Left cardiac atrium (tissue), 4 donors: ENCODE data around the gene PHKG1. TPM values are rescaled to one million over a fixed set of nuclear protein-coding genes. Genes with fewer than 3 reads are reported as not detected.
"Not testable (repeated sequence)": the region's sequence is repeated elsewhere in the genome, so short reads cannot be mapped to it uniquely, and the experiment has no call there.

ENCODE experiments used
- ATAC-seq, 2 donors: fragments of 200-7000 bp; cut with Tn5 transposase; one replicate each; pipeline ENCODE4 v1.9.1; 2020; ENCODE audit warnings: mild to moderate bottlenecking in 2 of 2, moderate library complexity in 2 of 2
- DNase-seq: peaks from one replicate; pipeline ENCODE4 v3.0.0-alpha.2; 2020
- intact Hi-C, 2 donors: fragments of 100-400 bp; cut with DNase I; formaldehyde crosslinking; loops; one replicate each; pipeline versions ENCODE4 v1.14.1 to v1.15.1; 2022 to 2023
- total RNA-seq, 2 donors: library from RNA; stranded (reverse); fragmentation: NEBNext Ultra II Directional; extraction: Animal tissue kit (Norgen Biotek cat#: 25700); gene quantifications; one replicate each; pipeline ENCODE4 v1.2.1, GENCODE V29; 2021
- donor health status: DM: no; HTN: yes; CAD: no.
- donor health status: DM: no; HTN: yes; CAD: no; lungs with severe emphysema.
- donor health status: DM: yes; HTN: yes; CAD: no.
- donor health status: Dilated cardiomyopathy.

PHKG1 gene
- total RNA-seq, 2 donors from 2014 or later: 21.9 to 25.3 TPM

DNA sequence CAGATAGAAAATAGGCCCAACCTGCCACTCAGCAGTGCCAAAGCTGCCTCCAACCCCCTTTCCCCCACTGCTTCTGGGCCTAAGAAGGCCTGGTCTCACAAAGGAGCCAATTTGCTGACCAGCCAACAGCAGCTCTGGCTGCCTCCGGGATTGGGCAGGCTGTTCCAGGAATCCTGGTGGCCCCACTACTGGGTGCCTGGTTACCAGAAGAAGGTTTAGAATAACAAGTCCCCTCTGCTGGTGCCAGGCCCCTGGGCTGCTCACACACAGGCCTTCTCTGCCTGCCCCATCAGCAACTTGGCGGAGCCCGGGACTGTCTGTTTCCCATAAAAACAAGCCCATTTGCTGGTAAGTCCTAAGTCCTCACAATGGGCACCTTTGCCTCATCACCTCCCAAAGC, 1.2 kb downstream of the PHKG1 start:
- intact Hi-C loops: no loop called here
- peak; percentile 70 for DNase-seq

GRCh38 chr7:56087445-56087844, 5.3 kb downstream of the PHKG1 start:
- no peak for ATAC-seq
- DNase-seq: no peak
- intact Hi-C loops: no loop called here

More for the DNA sequence above, 1.2 kb downstream of the PHKG1 start:
- peak; percentile 63 to 79 for ATAC-seq

DNA sequence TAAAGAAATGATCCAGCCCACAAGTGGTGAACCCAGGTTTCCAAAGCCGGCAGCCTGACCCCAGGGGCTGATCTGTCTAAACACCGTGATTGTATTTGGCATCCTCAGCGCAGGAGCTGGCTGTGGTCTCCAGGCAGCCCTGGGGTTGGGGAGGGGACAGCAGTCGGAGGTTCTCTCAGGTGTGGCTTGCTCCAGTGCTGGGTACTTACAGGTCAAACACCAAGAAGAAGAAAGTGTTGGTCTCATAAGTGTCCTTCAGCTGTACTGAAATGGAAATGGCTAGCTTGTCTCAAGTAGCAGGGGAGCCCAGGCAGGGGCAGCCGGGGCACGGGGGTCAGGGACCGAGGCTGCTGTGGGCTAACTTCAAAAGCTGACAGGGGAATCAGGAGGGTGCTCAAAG, 6.0 kb downstream of the PHKG1 start:
- intact Hi-C loops: no loop called here
- DNase-seq: no peak
- ATAC-seq: no peak

DNA sequence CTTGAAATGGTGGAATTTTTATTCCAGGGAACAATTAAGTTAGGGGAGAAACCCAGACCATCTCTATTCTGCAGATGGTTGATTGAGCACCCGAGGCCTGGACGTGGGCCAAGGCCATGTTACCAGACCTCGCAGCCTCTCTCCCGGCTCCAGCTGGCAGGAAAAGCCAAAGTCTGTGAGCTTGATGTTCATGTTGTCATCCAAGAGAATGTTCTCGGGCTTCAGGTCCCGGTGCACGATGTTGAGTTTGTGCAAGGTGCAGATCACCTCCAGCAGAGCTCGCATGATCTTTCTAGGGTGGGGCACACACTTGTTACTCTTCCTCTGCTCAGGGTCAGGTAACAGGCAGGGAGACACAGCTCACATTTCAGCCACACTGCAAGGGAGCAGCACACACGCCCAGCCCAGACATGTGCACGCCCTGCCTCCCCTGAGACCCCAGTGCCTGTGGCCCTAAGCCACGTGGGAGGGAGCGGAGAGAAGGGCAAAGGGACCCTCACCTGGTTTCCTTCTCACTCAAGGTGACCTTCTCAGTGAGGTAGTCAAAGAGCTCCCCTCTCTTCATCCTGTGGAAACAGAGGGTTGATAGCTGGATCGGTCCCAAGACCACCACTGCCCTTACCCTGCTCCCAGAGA, 9.5 kb downstream of the PHKG1 start:
- DNase-seq (peak; percentile 53), ATAC-seq (peak in 1 of 2 donors; percentile 27)
- intact Hi-C loops: no loop called here

DNA sequence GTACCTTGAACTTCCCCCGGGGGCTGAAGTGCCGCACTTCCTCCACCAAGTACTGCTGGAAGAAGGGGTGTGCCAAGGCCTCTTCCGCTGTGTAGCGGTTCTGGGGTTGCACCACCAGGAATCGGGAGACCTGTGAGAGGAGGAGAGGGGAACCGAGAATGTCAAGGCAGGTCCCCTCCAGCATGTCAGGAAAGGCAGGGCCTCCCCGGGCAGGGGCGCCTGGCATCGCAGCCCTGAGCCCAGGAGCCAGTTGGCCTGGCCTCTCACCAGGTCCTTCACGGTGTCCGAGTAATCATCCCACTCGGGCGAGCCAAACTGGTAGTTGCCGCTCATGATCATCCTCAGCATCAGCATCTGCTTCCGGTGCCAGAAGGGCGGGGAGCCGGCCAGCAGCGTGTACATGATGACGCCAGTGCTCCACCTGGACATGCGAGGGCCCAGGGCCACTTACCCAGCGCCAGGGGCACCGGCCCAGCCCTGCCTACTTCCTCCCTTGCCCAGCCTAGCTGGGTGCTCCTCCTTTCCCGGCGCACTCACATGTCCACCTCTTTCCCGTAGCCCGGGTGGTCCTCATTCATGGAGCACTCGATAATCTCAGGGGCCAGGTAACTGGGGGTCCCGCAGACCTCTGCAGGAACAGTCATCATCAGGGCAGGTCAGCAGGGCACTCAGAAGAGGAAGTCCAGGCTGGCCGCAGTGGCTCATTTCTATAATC, 11.0 kb downstream of the PHKG1 start:
- intact Hi-C loops: no loop called here
- no peak for ATAC-seq
- no peak for DNase-seq

GRCh38 chr7:56080726-56081435, 11.9 kb downstream of the PHKG1 start:
- intact Hi-C loops, ATAC-seq, DNase-seq: not testable (repeated sequence)

DNA sequence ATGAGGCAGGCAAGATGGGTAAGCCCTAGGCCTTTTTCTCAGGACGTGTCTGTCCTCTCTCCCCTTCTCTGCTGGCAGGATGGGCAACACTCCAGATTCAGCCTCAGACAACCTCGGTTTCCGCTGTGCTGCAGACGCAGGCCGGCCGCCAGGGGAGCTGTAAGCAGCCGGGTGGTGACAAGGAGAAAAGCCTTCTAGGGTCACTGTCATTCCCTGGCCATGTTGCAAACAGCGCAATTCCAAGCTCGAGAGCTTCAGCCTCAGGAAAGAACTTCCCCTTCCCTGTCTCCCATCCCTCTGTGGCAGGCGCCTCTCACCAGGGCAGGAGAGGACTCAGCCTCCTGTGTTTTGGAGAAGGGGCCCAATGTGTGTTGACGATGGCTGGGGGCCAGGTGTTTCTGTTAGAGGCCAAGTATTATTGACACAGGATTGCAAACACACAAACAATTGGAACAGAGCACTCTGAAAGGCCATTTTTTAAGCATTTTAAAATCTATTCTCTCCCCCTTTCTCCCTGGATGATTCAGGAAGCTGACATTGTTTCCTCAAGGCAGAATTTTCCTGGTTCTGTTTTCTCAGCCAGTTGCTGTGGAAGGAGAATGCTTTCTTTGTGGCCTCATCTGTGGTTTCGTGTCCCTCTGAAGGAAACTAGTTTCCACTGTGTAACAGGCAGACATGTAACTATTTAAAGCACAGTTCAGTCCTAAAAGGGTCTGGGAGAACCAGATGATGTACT, 13.1 kb downstream of the PHKG1 start:
- peak; percentile 85 to 93 for ATAC-seq
- intact Hi-C loops: loop anchor here in 1 of 2 donors (10.0 kb wide), 1 partner anchor 75 kb away; no protein-coding TSS in a partner anchor
- peak; percentile 87 for DNase-seq

- intact Hi-C loops: loop anchor here in 1 of 2 donors (10.0 kb wide), 1 partner anchor 73 kb away; no protein-coding TSS in a partner anchor
- DNase-seq: no peak
- ATAC-seq: no peak
These were observed 14.6 kb downstream of the PHKG1 start for GRCh38 chr7:56078196-56078595.

- DNase-seq (no peak), ATAC-seq (no peak)
- intact Hi-C loops: loop anchor here in 1 of 2 donors (10.0 kb wide), 1 partner anchor 73 kb away; no protein-coding TSS in a partner anchor
These were observed 15.1 kb downstream of the PHKG1 start for GRCh38 chr7:56077681-56078080.

GRCh38 chr7:56074371-56074791, 18.4 kb downstream of the PHKG1 start:
- DNase-seq: peak; percentile 87
- peak; percentile 91 to 93 for ATAC-seq
- intact Hi-C loops: loop anchor here in 1 of 2 donors (10.0 kb wide), 1 partner anchor 70 kb away; no protein-coding TSS in a partner anchor

GRCh38 chr7:56066376-56066775, 26.4 kb downstream of the PHKG1 start:
- DNase-seq, ATAC-seq, intact Hi-C loops: not testable (repeated sequence)

- peak; percentile 99 for ATAC-seq
- intact Hi-C loops: no loop called here
- DNase-seq: peak; percentile 93
These were observed 28.7 kb downstream of the PHKG1 start, which contains the start of gene SUMF2 for GRCh38 chr7:56063882-56064625. Gene SUMF2 (plus strand): TSS chr7:56064286. CDS start chr7:56064312, 26 bp downstream.

- DNase-seq (no peak), ATAC-seq (no peak)
- intact Hi-C loops: no loop called here
These were observed 29.3 kb downstream of the PHKG1 start for GRCh38 chr7:56063500-56063881.

- no peak for ATAC-seq
- no peak for DNase-seq
- intact Hi-C loops: no loop called here
These were observed 30.4 kb downstream of the PHKG1 start for GRCh38 chr7:56062382-56062781.

DNA sequence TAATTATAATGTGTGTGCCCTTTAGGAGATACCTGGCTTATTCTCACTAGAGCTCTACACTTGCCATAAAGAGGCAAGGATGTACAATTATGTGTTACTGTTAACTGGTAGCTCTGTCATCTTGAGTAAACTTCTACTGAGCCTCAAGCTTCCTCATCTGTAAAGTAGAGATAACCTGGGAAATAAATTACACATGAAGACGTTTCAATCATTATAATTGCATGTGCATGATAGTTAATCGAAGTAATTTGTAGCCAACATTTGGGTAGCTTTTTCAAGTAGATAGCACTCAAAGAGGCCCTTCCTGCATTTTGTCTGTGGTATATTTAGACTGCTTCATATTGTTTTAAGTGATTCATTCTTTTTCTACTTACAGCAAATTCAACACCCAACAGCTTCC, 38.8 kb downstream of the PHKG1 start:
- DNase-seq (no peak), ATAC-seq (no peak)
- intact Hi-C loops: no loop called here

GRCh38 chr7:56053379-56053778, 39.4 kb downstream of the PHKG1 start:
- intact Hi-C loops: no loop called here
- ATAC-seq: no peak
- no peak for DNase-seq

DNA sequence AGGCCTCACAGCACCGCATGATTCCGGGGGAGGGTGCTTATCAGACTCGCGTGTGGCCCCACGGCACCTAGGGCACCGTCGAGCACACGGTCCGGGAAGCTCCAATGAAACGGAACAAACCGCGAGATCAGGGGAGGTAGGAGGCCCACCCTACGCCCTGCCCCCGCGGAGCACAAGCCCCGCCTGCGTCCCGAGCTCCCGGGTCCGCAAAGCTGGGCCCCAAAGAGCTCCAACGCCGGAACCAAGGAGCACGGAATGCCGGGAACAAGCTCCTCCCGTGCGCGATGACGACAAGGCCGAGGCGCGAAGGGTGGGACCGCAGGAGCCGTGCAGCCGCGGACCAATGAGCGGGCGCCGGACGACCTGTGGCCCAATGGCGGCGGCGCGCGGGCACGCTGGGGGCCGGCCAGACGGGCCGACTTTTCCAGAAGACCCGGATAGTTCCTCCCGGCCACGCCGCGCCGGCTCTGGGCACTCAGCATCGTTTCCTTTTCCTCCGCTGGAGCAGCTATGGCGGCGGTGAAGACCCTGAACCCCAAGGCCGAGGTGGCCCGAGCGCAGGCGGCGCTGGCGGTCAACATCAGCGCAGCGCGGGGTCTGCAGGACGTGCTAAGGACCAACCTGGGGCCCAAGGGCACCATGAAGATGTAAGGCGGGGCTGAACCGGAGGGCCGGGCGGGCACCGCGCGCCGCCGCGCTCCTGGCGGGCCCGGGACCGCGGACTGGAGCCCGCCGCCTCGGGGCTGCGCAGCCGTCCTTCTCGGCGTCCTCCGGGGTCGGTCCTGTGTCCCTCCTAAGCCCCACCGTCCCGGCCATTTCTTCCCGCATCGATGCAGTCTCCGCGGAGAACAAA, 41.2 kb downstream of the PHKG1 start, which contains the start of the genes CCT6A and PSPH:
CCT6A (plus strand) TSS at position 427 of the 853 bp plus-strand sequence; CDS start at position 511, 84 bp downstream.
PSPH (minus strand) TSS at position 106 of the 853 bp plus-strand sequence. CDS start 30,232 bp downstream, outside the sequence.
- ATAC-seq: peak; percentile 99
- peak; percentile 99 for DNase-seq
- intact Hi-C loops: no loop called here
